H9 (cell line): ENCODE data around the gene HAPLN2. TPM values are rescaled to one million over a fixed set of nuclear protein-coding genes. Genes with fewer than 3 reads are reported as not detected.

ENCODE experiments used
- DNase-seq: peaks from one replicate; pipeline ENCODE4 v3.0.0-alpha.2; 2017
- H2AFZ ChIP-seq: one replicate; pipeline ENCODE4 v1.6.1; 2013; ENCODE audit warnings: mild to moderate bottlenecking, low read length, control low read depth, moderate library complexity
- H2AK5ac ChIP-seq: 2 replicates; pipeline ENCODE4 v1.6.1; 2013; ENCODE audit warnings: low read length, control low read depth, mixed read lengths; ENCODE audit not compliant: insufficient read length
- H2BK120ac ChIP-seq: one replicate; pipeline ENCODE4 v1.6.1; 2013; ENCODE audit warnings: low read depth, mild to moderate bottlenecking, low read length, control low read depth, inconsistent platforms; ENCODE audit not compliant: poor library complexity, severe bottlenecking
- H2BK12ac ChIP-seq: 2 replicates; pipeline ENCODE4 v1.6.1; 2013; ENCODE audit warnings: low read length, control low read depth, mixed read lengths, low read depth; ENCODE audit not compliant: insufficient read length
- H2BK15ac ChIP-seq: 2 replicates; pipeline ENCODE4 v1.6.1; 2013; ENCODE audit warnings: low read depth, low read length, control low read depth
- H2BK20ac ChIP-seq: one replicate; pipeline ENCODE4 v1.6.1; 2013; ENCODE audit warnings: low read depth, mild to moderate bottlenecking, low read length, control low read depth, inconsistent platforms; ENCODE audit not compliant: poor library complexity, severe bottlenecking
- H2BK5ac ChIP-seq: 2 replicates; pipeline ENCODE4 v1.6.1; 2013; ENCODE audit warnings: low read length, control low read depth, mixed read lengths; ENCODE audit not compliant: insufficient read length
- H3K14ac ChIP-seq: 2 replicates; pipeline ENCODE4 v1.6.1; 2013; ENCODE audit warnings: low read length, control low read depth; ENCODE audit not compliant: insufficient read depth
- H3K18ac ChIP-seq: 2 replicates; pipeline ENCODE4 v1.6.1; 2013; ENCODE audit warnings: low read depth, mild to moderate bottlenecking, mixed read lengths, low read length, control low read depth; ENCODE audit not compliant: insufficient read length
- H3K23ac ChIP-seq: 2 replicates; pipeline ENCODE4 v1.6.1; 2013; ENCODE audit warnings: low read length, control low read depth, mixed read lengths, low read depth; ENCODE audit not compliant: insufficient read length
- H3K23me2 ChIP-seq: 2 replicates; pipeline ENCODE4 v1.6.1; 2013; ENCODE audit warnings: low read depth, mild to moderate bottlenecking, mixed read lengths, low read length, control low read depth; ENCODE audit not compliant: insufficient read length, poor library complexity, severe bottlenecking
- H3K27ac ChIP-seq: 2 replicates; pipeline ENCODE4 v1.5.1; 2013; ENCODE audit warnings: low read length, control low read depth, mixed read lengths, low read depth; ENCODE audit not compliant: insufficient read length
- H3K27me3 ChIP-seq: 2 replicates; pipeline ENCODE4 v1.6.1; 2013; ENCODE audit warnings: low read length, control low read depth, inconsistent platforms; ENCODE audit not compliant: insufficient read depth
- H3K4ac ChIP-seq: 2 replicates; pipeline ENCODE4 v1.6.1; 2013; ENCODE audit warnings: low read depth, mild to moderate bottlenecking, control low read depth, inconsistent platforms, low read length, moderate library complexity
- H3K4me1 ChIP-seq: 2 replicates; pipeline ENCODE4 v1.6.1; 2013; ENCODE audit warnings: low read length, control low read depth, inconsistent platforms; ENCODE audit not compliant: insufficient read depth
- H3K4me2 ChIP-seq: 2 replicates; pipeline ENCODE4 v1.6.1; 2013; ENCODE audit warnings: low read length, control low read depth, mixed read lengths; ENCODE audit not compliant: insufficient read length, insufficient read depth
- H3K56ac ChIP-seq: 2 replicates; pipeline ENCODE4 v1.6.1; 2013; ENCODE audit warnings: low read depth, mild to moderate bottlenecking, mixed read lengths, low read length, control low read depth; ENCODE audit not compliant: insufficient read length
- H3K79me1 ChIP-seq: 2 replicates; pipeline ENCODE4 v1.6.1; 2013; ENCODE audit warnings: low read depth, mild to moderate bottlenecking, moderate library complexity, low read length, control low read depth, inconsistent platforms; ENCODE audit not compliant: insufficient read depth, poor library complexity, severe bottlenecking
- H3K79me2 ChIP-seq: 2 replicates; pipeline ENCODE4 v1.6.1; 2013; ENCODE audit warnings: low read length, control low read depth, inconsistent platforms; ENCODE audit not compliant: insufficient read depth
- H3K9ac ChIP-seq: 2 replicates; pipeline ENCODE4 v1.6.1; 2013; ENCODE audit warnings: low read length, control low read depth, mixed read lengths; ENCODE audit not compliant: insufficient read length; ENCODE audit errors: extremely low read depth
- H3K9me3 ChIP-seq: one replicate; pipeline ENCODE4 v1.6.1; 2013; ENCODE audit warnings: low read depth, low read length, inconsistent platforms; ENCODE audit not compliant: control insufficient read depth
- H3T11ph ChIP-seq: one replicate; pipeline ENCODE4 v1.6.1; 2013; ENCODE audit warnings: mild to moderate bottlenecking, low read length, control low read depth, inconsistent platforms
- H4K20me1 ChIP-seq: one replicate; pipeline ENCODE4 v1.6.1; 2013; ENCODE audit not compliant: control insufficient read depth, insufficient read length, insufficient read depth
- H4K5ac ChIP-seq: 2 replicates; pipeline ENCODE4 v1.6.1; 2013; ENCODE audit warnings: low read depth, mild to moderate bottlenecking, mixed read lengths, low read length, control low read depth; ENCODE audit not compliant: insufficient read length
- H4K8ac ChIP-seq: replicated peaks from 2 replicates; pipeline ENCODE4 v1.6.1; 2013; ENCODE audit warnings: low read length, control low read depth, mixed read lengths, low read depth; ENCODE audit not compliant: insufficient read length
- H4K91ac ChIP-seq: 2 replicates; pipeline ENCODE4 v1.6.1; 2013; ENCODE audit warnings: low read depth, mild to moderate bottlenecking, moderate library complexity, mixed read lengths, low read length, control low read depth; ENCODE audit not compliant: insufficient read length
- H3K27ac Mint-ChIP-seq, 3 experiments: 2 replicates in 2 of 3; 3 replicates in 1 of 3; pipeline ENCODE4 v1.8.0; 2020 to 2021; ENCODE audit warnings: mixed read lengths in 3 of 3, mild to moderate bottlenecking in 1 of 3, moderate library complexity in 1 of 3
- H3K27me3 Mint-ChIP-seq: 2 replicates; pipeline ENCODE4 v1.8.0; 2021; ENCODE audit warnings: low read depth, mild to moderate bottlenecking, moderate library complexity, mixed read lengths
- H3K36me3 Mint-ChIP-seq, 3 experiments: 2 replicates in 2 of 3; 3 replicates in 1 of 3; pipeline ENCODE4 v1.8.0; 2020 to 2021; ENCODE audit warnings: low read depth in 3 of 3, mixed read lengths in 3 of 3; ENCODE audit not compliant: insufficient read depth in 1 of 3
- H3K4me1 Mint-ChIP-seq, 2 experiments: 2 replicates each; pipeline ENCODE4 v1.8.0; 2020; ENCODE audit warnings: mixed read lengths in 2 of 2
- H3K4me3 Mint-ChIP-seq, 2 experiments: 2 replicates in 1 of 2; 3 replicates in 1 of 2; pipeline ENCODE4 v1.8.0; 2020 to 2021; ENCODE audit warnings: mild to moderate bottlenecking in 2 of 2, mixed read lengths in 2 of 2, moderate library complexity in 1 of 2
- H3K9me3 Mint-ChIP-seq, 2 experiments: 2 replicates in 1 of 2; 3 replicates in 1 of 2; pipeline ENCODE4 v1.8.0; 2020; ENCODE audit warnings: mild to moderate bottlenecking in 2 of 2, mixed read lengths in 2 of 2, moderate library complexity in 1 of 2
- WGBS: extraction: QIAGEN DNeasy Blood & Tissue Kit; methylation state at CpG from one replicate; pipeline ENCODE4 v1.1.7; 2013; ENCODE audit warnings: missing lambda C conversion rate, low lambda C conversion rate, mixed read lengths; ENCODE audit not compliant: insufficient read length; ENCODE audit errors: extremely low coverage; 5-methylcytosine and 5-hydroxymethylcytosine counted together
- total RNA-seq: library from RNA; stranded (reverse); gene quantifications from 2 replicates; pipeline ENCODE4 v1.2.1, GENCODE V29; 2021
- TF ChIP-seq, protein P1 (sequence below): fragments of 200-600 bp; sonication (generic); conservative IDR thresholded peaks from 3 replicates; pipeline ENCODE4 v1.8.0; 2021; ENCODE audit warnings: antibody characterized with exemption, mild to moderate bottlenecking

Gene HAPLN2
- total RNA-seq, 1 experiment from 2014 or later, result 0.46 TPM

DNA sequence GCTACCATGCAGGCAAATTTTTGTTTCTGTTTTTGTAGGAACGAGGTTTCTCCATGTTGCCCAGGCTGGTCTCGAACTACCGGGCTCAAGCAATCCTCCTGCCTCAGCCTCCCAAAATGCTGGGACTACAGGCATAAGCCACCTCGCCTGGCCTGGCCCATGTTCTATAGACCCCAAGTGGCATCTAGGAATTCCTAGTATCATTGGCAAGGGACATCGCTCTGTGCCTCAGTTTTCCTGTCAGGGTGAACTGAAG is 43.5 kb downstream of the HAPLN2 start:
- no peak overlapping the region for H4K8ac ChIP-seq
- H3K27me3 ChIP-seq, result no peaks in the 10 kb centered on the region; the same call in 1 of the 2 replicates
- no CpG with 5 or more reads among the region's 5 CpGs for WGBS
- no peak overlapping the region for H3K4me2 ChIP-seq
- H2BK5ac ChIP-seq, result no peak overlapping the region
- H3K9me3 ChIP-seq, result no peaks in the 10 kb centered on the region
- peak overlapping the region; percentile 36 to 99 (median 64); a peak in 6 of 7 replicates for H3K27ac Mint-ChIP-seq
- H3K18ac ChIP-seq, result no peak overlapping the region
- no peaks in the 10 kb centered on the region for H3K23me2 ChIP-seq
- no peak overlapping the region for H3K23ac ChIP-seq
- no peaks in the 10 kb centered on the region for H3K79me1 ChIP-seq
- no peak overlapping the region for H3K27ac ChIP-seq
- no peak overlapping the region for H2AK5ac ChIP-seq
- no peaks in the 10 kb centered on the region for H4K20me1 ChIP-seq
- H3K4ac ChIP-seq, result no peak overlapping the region
- H2BK20ac ChIP-seq, result no peak overlapping the region
- H3K56ac ChIP-seq, result no peak overlapping the region
- H3K9ac ChIP-seq, result no peak overlapping the region
- H3K4me1 Mint-ChIP-seq, result peaks cover 81 to 84% of the 10 kb centered on the region in 2 experiments
- no peak for DNase-seq
- H3T11ph ChIP-seq, result no peak overlapping the region
- no peak overlapping the region for H2BK15ac ChIP-seq
- H4K5ac ChIP-seq, result no peak overlapping the region
- H3K14ac ChIP-seq, result no peak overlapping the region
- no peaks in the 10 kb centered on the region for H3K79me2 ChIP-seq
- no peaks in the 10 kb centered on the region; a peak in 1 of 5 replicates for H3K9me3 Mint-ChIP-seq
- peak overlapping the region in 1 of 2 experiments; percentile 5; a peak in 1 of 5 replicates for H3K4me3 Mint-ChIP-seq
- H3K36me3 Mint-ChIP-seq, result no peaks in the 10 kb centered on the region
- no peak overlapping the region for H2AFZ ChIP-seq
- TF ChIP-seq, protein P1, sequence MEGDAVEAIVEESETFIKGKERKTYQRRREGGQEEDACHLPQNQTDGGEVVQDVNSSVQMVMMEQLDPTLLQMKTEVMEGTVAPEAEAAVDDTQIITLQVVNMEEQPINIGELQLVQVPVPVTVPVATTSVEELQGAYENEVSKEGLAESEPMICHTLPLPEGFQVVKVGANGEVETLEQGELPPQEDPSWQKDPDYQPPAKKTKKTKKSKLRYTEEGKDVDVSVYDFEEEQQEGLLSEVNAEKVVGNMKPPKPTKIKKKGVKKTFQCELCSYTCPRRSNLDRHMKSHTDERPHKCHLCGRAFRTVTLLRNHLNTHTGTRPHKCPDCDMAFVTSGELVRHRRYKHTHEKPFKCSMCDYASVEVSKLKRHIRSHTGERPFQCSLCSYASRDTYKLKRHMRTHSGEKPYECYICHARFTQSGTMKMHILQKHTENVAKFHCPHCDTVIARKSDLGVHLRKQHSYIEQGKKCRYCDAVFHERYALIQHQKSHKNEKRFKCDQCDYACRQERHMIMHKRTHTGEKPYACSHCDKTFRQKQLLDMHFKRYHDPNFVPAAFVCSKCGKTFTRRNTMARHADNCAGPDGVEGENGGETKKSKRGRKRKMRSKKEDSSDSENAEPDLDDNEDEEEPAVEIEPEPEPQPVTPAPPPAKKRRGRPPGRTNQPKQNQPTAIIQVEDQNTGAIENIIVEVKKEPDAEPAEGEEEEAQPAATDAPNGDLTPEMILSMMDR, result no peak
- no peak overlapping the region for H2BK120ac ChIP-seq
- peaks cover 24% of the 10 kb centered on the region for H3K27me3 Mint-ChIP-seq
- H4K91ac ChIP-seq, result no peak overlapping the region
- peaks cover 19% of the 10 kb centered on the region; the same call in 1 of the 2 replicates for H3K4me1 ChIP-seq
- no peak overlapping the region for H2BK12ac ChIP-seq
